GM18526 (cell line): ENCODE results near the gene PYCR2.

ENCODE experiments used
- POLR2A ChIP-seq: IDR thresholded peaks from 3 replicates; pipeline ENCODE4 v1.6.1; 2011; ENCODE audit not compliant: insufficient read length; ENCODE audit errors: extremely low read depth

PYCR2 gene

GRCh38 chr1:225945564-225945963 lies 21.5 kb upstream of the PYCR2 start:
- no peak for TF ChIP-seq POLR2A

- no peak for TF ChIP-seq POLR2A
These were observed 20.9 kb upstream of the PYCR2 start for GRCh38 chr1:225944951-225945350.

- no peak for TF ChIP-seq POLR2A
These were observed 20.3 kb upstream of the PYCR2 start for GRCh38 chr1:225944387-225944786.

- TF ChIP-seq POLR2A: no peak
These were observed 19.5 kb upstream of the PYCR2 start for GRCh38 chr1:225943582-225943981.

- TF ChIP-seq POLR2A: no peak
These were observed 18.5 kb upstream of the PYCR2 start for GRCh38 chr1:225942574-225942973.

GRCh38 chr1:225941942-225942222 lies 17.8 kb upstream of the PYCR2 start:
- TF ChIP-seq POLR2A: no peak

- no peak for TF ChIP-seq POLR2A
These were observed 17.3 kb upstream of the PYCR2 start, which contains the start of gene LEFTY2 for GRCh38 chr1:225941187-225941941. Gene LEFTY2 (minus strand): TSS chr1:225941220. CDS start chr1:225941140, 80 bp downstream.

- TF ChIP-seq POLR2A: no peak
These were observed 16.5 kb upstream of the PYCR2 start for GRCh38 chr1:225940385-225941151.

GRCh38 chr1:225937048-225937968 lies 13.3 kb upstream of the PYCR2 start:
- TF ChIP-seq POLR2A: no peak

GRCh38 chr1:225936523-225936922 lies 12.5 kb upstream of the PYCR2 start:
- TF ChIP-seq POLR2A: no peak

- TF ChIP-seq POLR2A: no peak
These were observed 10.7 kb upstream of the PYCR2 start for GRCh38 chr1:225934711-225935110.

GRCh38 chr1:225933072-225933471 lies 9.0 kb upstream of the PYCR2 start:
- no peak for TF ChIP-seq POLR2A

GRCh38 chr1:225931270-225932136 lies 7.5 kb upstream of the PYCR2 start:
- TF ChIP-seq POLR2A: no peak

- TF ChIP-seq POLR2A: no peak
These were observed 6.5 kb upstream of the PYCR2 start for GRCh38 chr1:225930566-225930965.
